Mesenchymal stem cell (in vitro differentiated cells and primary cell): ENCODE measurements around the gene SLC12A5.
"Not testable (repeated sequence)": the region's sequence is repeated elsewhere in the genome, so short reads cannot be mapped to it uniquely, and the experiment has no call there.

Source experiments
- DNase-seq: peaks from one replicate; pipeline ENCODE4 v3.0.0-alpha.2; 2013
- H2AFZ ChIP-seq: one replicate; pipeline ENCODE4 v1.6.1; 2013; ENCODE audit warnings: low read depth, mild to moderate bottlenecking, control low read depth, inconsistent platforms, low read length, moderate library complexity
- H2AK5ac ChIP-seq: 2 replicates; pipeline ENCODE4 v1.6.1; 2013; ENCODE audit warnings: low read length, moderate library complexity, mild to moderate bottlenecking, inconsistent platforms; ENCODE audit not compliant: severe bottlenecking
- H2BK120ac ChIP-seq: one replicate; pipeline ENCODE4 v1.6.1; 2013; ENCODE audit warnings: low read depth, mild to moderate bottlenecking, inconsistent platforms, low read length, moderate library complexity
- H2BK12ac ChIP-seq, 2 experiments: one replicate each; pipeline ENCODE4 v1.6.1; 2013; ENCODE audit warnings: inconsistent platforms in 2 of 2, low read length in 2 of 2, mild to moderate bottlenecking in 2 of 2, moderate library complexity in 2 of 2, control low read depth in 1 of 2
- H2BK15ac ChIP-seq: one replicate; pipeline ENCODE4 v1.6.1; 2013; ENCODE audit warnings: mild to moderate bottlenecking, low read depth, inconsistent platforms; ENCODE audit not compliant: poor library complexity, severe bottlenecking
- H2BK5ac ChIP-seq: 2 replicates; pipeline ENCODE4 v1.6.1; 2013; ENCODE audit warnings: low read depth, mild to moderate bottlenecking, low read length, control low read depth, inconsistent platforms; ENCODE audit not compliant: poor library complexity, severe bottlenecking
- H3K14ac ChIP-seq, 2 experiments: one replicate each; pipeline ENCODE4 v1.6.1; 2013; ENCODE audit warnings: inconsistent platforms in 2 of 2, low read length in 2 of 2, control low read depth in 1 of 2, mild to moderate bottlenecking in 1 of 2, moderate library complexity in 1 of 2
- H3K18ac ChIP-seq, 2 experiments: one replicate each; pipeline ENCODE4 v1.6.1; 2013; ENCODE audit warnings: inconsistent platforms in 2 of 2, low read length in 2 of 2, control low read depth in 1 of 2, low read depth in 1 of 2, mild to moderate bottlenecking in 1 of 2
- H3K23ac ChIP-seq, 2 experiments: one replicate each; pipeline ENCODE4 v1.6.1; 2013; ENCODE audit warnings: inconsistent platforms in 2 of 2, low read length in 2 of 2, mild to moderate bottlenecking in 2 of 2, moderate library complexity in 2 of 2, control low read depth in 1 of 2
- H3K27ac ChIP-seq: 2 replicates; pipeline ENCODE4 v1.5.1; 2013; ENCODE audit warnings: mild to moderate bottlenecking, moderate library complexity, low read length, control low read depth, inconsistent platforms; ENCODE audit not compliant: poor library complexity, severe bottlenecking
- H3K27me3 ChIP-seq, 2 experiments: 2 replicates each; pipeline versions ENCODE4 v1.6.1 to v1.7.0; 2013; ENCODE audit warnings: low read length in 2 of 2, mild to moderate bottlenecking in 2 of 2, moderate library complexity in 2 of 2, control low read depth in 1 of 2, inconsistent platforms in 1 of 2; ENCODE audit not compliant: control insufficient read depth in 1 of 2, insufficient read depth in 1 of 2
- H3K36me3 ChIP-seq, 2 experiments: 2 replicates each; pipeline versions ENCODE4 v1.6.1 to v1.7.0; 2013; ENCODE audit warnings: low read length in 2 of 2, control low read depth in 1 of 2, inconsistent platforms in 1 of 2, low read depth in 1 of 2, mild to moderate bottlenecking in 1 of 2; ENCODE audit not compliant: insufficient read depth in 2 of 2, control insufficient read depth in 1 of 2
- H3K4ac ChIP-seq, 2 experiments: one replicate each; pipeline ENCODE4 v1.6.1; 2013; ENCODE audit warnings: inconsistent platforms in 2 of 2, low read length in 2 of 2, mild to moderate bottlenecking in 2 of 2, moderate library complexity in 2 of 2, control low read depth in 1 of 2, low read depth in 1 of 2
- H3K4me1 ChIP-seq: 2 replicates; pipeline ENCODE4 v1.6.1; 2013; ENCODE audit warnings: low read depth, low read length, control low read depth; ENCODE audit not compliant: control insufficient read depth, insufficient read depth
- H3K4me2 ChIP-seq: 2 replicates; pipeline ENCODE4 v1.6.1; 2013; ENCODE audit warnings: low read length, mild to moderate bottlenecking, inconsistent platforms; ENCODE audit not compliant: poor library complexity, severe bottlenecking
- H3K4me3 ChIP-seq, 2 experiments: 2 replicates each; pipeline versions ENCODE4 v1.5.1 to v1.7.0; 2013; ENCODE audit warnings: low read length in 2 of 2, mild to moderate bottlenecking in 2 of 2, control low read depth in 1 of 2, low read depth in 1 of 2; ENCODE audit not compliant: insufficient read depth in 1 of 2
- H3K79me1 ChIP-seq: replicated peaks from 2 replicates; pipeline ENCODE4 v1.6.1; 2013; ENCODE audit warnings: mild to moderate bottlenecking, control low read depth, low read length, inconsistent platforms; ENCODE audit not compliant: poor library complexity, severe bottlenecking
- H3K9ac ChIP-seq: 2 replicates; pipeline ENCODE4 v1.7.0; 2013; ENCODE audit warnings: mild to moderate bottlenecking, low read length, moderate library complexity
- H3K9me3 ChIP-seq: 2 replicates; pipeline ENCODE4 v1.7.0; 2013; ENCODE audit warnings: mild to moderate bottlenecking, low read length; ENCODE audit not compliant: control insufficient read depth
- H4K8ac ChIP-seq: one replicate; pipeline ENCODE4 v1.6.1; 2013; ENCODE audit warnings: inconsistent platforms, mild to moderate bottlenecking, low read length, moderate library complexity
- H4K91ac ChIP-seq: one replicate; pipeline ENCODE4 v1.6.1; 2013; ENCODE audit warnings: mild to moderate bottlenecking, low read length, inconsistent platforms
- WGBS: methylation state at CpG from one replicate; pipeline ENCODE4 v1.1.7; 2013; ENCODE audit warnings: mixed read lengths; 5-methylcytosine and 5-hydroxymethylcytosine counted together

SLC12A5 gene

GRCh38 chr20:46091622-46092535, 62.9 kb downstream of the SLC12A5 start:
- H2AFZ ChIP-seq, H3K4me1 ChIP-seq, H3K36me3 ChIP-seq, H3K9ac ChIP-seq, H3K79me1 ChIP-seq, H2BK12ac ChIP-seq, H3K23ac ChIP-seq, H2AK5ac ChIP-seq, H4K91ac ChIP-seq, H2BK120ac ChIP-seq, H3K27ac ChIP-seq, H3K4me3 ChIP-seq, DNase-seq, H3K4ac ChIP-seq, H4K8ac ChIP-seq, H3K9me3 ChIP-seq, H3K27me3 ChIP-seq, H3K14ac ChIP-seq, H3K18ac ChIP-seq, H3K4me2 ChIP-seq, H2BK5ac ChIP-seq, H2BK15ac ChIP-seq: not testable (repeated sequence)
- 54% methylated on average over 51 of the region's 52 CpGs for WGBS

- Histone ChIP-seq H3K23ac (no peak overlapping the region), H3K27ac (no peak overlapping the region), H3K4me1 (no peaks in the 10 kb centered on the region), H3K14ac (no peak overlapping the region), H3K4me2 (no peak overlapping the region), H3K9me3 (no peaks in the 10 kb centered on the region), H2BK15ac (no peak overlapping the region), H3K4me3 (no peak overlapping the region), H3K9ac (no peak overlapping the region), H2AFZ (no peak overlapping the region), H2BK12ac (no peak overlapping the region), H4K8ac (no peak overlapping the region), H2BK120ac (no peak overlapping the region), H3K79me1 (no peaks in the 10 kb centered on the region), H3K4ac (no peak overlapping the region), H3K18ac (no peak overlapping the region), H2BK5ac (no peak overlapping the region), H3K36me3 (no peaks in the 10 kb centered on the region), H2AK5ac (no peak overlapping the region), H3K27me3 (peaks cover 0 to 19% of the 10 kb centered on the region in 2 experiments), H4K91ac (no peak overlapping the region)
- 63% methylated on average over 2 of the region's 2 CpGs for WGBS
- DNase-seq: no peak
These were observed 64.5 kb downstream of the SLC12A5 start for GRCh38 chr20:46093531-46093930.

GRCh38 chr20:46099491-46100287, 70.7 kb downstream of the SLC12A5 start:
- DNase-seq: no peak
- Histone ChIP-seq H3K18ac (no peak overlapping the region), H2AK5ac (no peak overlapping the region), H3K4me2 (no peak overlapping the region), H4K91ac (no peak overlapping the region), H3K27ac (no peak overlapping the region), H3K4me1 (peaks cover 4% of the 10 kb centered on the region), H3K23ac (no peak overlapping the region), H3K4ac (no peak overlapping the region), H2BK5ac (no peak overlapping the region), H3K27me3 (peaks cover 29 to 70% of the 10 kb centered on the region in 2 experiments), H3K36me3 (no peaks in the 10 kb centered on the region), H2BK15ac (no peak overlapping the region), H3K79me1 (no peaks in the 10 kb centered on the region), H2BK120ac (no peak overlapping the region), H3K4me3 (peak overlapping the region in 1 of 2 experiments; percentile 67), H3K9ac (peak overlapping the region; percentile 43), H4K8ac (no peak overlapping the region), H3K14ac (no peak overlapping the region), H2AFZ (peak overlapping the region; percentile 36), H2BK12ac (no peak overlapping the region), H3K9me3 (peaks cover 5% of the 10 kb centered on the region)
- 47% methylated on average over 48 of the region's 48 CpGs for WGBS

- H3K9me3 ChIP-seq, H2BK12ac ChIP-seq, H3K4me3 ChIP-seq, H3K4me2 ChIP-seq, H3K4me1 ChIP-seq, H2AFZ ChIP-seq, H3K18ac ChIP-seq, H4K91ac ChIP-seq, H2BK5ac ChIP-seq, H3K4ac ChIP-seq, DNase-seq, H3K9ac ChIP-seq, H3K14ac ChIP-seq, H3K36me3 ChIP-seq, H3K79me1 ChIP-seq, H3K23ac ChIP-seq, H4K8ac ChIP-seq, H2BK15ac ChIP-seq, H2BK120ac ChIP-seq, H2AK5ac ChIP-seq, H3K27ac ChIP-seq: not testable (repeated sequence)
- WGBS: 96% methylated on average over 5 of the region's 7 CpGs
- H3K27me3 ChIP-seq: peaks cover 29 to 77% of the 10 kb centered on the region in 2 experiments
These were observed 71.4 kb downstream of the SLC12A5 start for GRCh38 chr20:46100444-46100843.
